Thyroid gland (tissue), 4 donors: ENCODE data around the gene GSX2.

Source experiments
- CTCF ChIP-seq, 6 experiments: fragments of 200-600 bp in 3 of 6; fragments of 450-650 bp in 3 of 6; sonication (generic) in 3 of 6; IDR thresholded peaks; one replicate each; pipeline ENCODE4 v1.5.1; 2016 to 2019; ENCODE audit warnings: antibody characterized with exemption in 6 of 6, mild to moderate bottlenecking in 2 of 6, inconsistent platforms in 1 of 6, moderate library complexity in 1 of 6
- POLR2A ChIP-seq, 2 donors: fragments of 450-650 bp; IDR thresholded peaks; one replicate each; pipeline ENCODE4 v1.6.1; 2017; ENCODE audit warnings: antibody characterized with exemption in 2 of 2, mild to moderate bottlenecking in 2 of 2, moderate library complexity in 1 of 2

- TF ChIP-seq CTCF (IDR thresholded peaks at IDR 0.05) (no peak), POLR2A (IDR thresholded peaks at IDR 0.05) (no peak)
Measured at GRCh38 chr4:54056360-54056759, 43.6 kb upstream of the GSX2 start.
